Panc1 (cell line): ENCODE measurements around the gene IWS1. TPM values are rescaled to one million over a fixed set of nuclear protein-coding genes. Genes with fewer than 3 reads are reported as not detected.

Experiments
- ATAC-seq: fragments of 200-7000 bp; cut with Tn5 transposase; 2 replicates; pipeline ENCODE4 v1.9.1; 2020; ENCODE audit warnings: mild to moderate bottlenecking, moderate library complexity
- BruUV-seq: library from RNA; stranded (reverse); fragments of 400-500 nt; replicated peaks from 2 replicates; lab custom pipeline; 2021; lab: Mats Ljungman, UMichigan
- CTCF ChIA-PET: fragments of 300-600 bp; sonication (Branson Sonifier 250); formaldehyde crosslinking; loops from one replicate; lab custom pipeline; 2022; ENCODE audit warnings: antibody characterized with exemption; lab: Charles Lee
- POLR2A ChIA-PET: fragments of 300-600 bp; sonication (Branson Sonifier 250); formaldehyde crosslinking; loops from one replicate; lab custom pipeline; 2022; ENCODE audit warnings: antibody characterized with exemption; lab: Charles Lee
- DNase-seq: peaks from one replicate; pipeline ENCODE4 v3.0.0-alpha.2; 2010; ENCODE audit warnings: low read depth, low spot score
- H3K27ac ChIP-seq: 2 replicates; pipeline ENCODE4 v1.5.1; 2011; ENCODE audit warnings: mild to moderate bottlenecking, low read length, inconsistent platforms
- H3K27me3 ChIP-seq: fragments of 200-500 bp; sonication (Bioruptor generic); 2 replicates; pipeline ENCODE4 v1.6.0; 2014; ENCODE audit warnings: low read length, inconsistent platforms; ENCODE audit not compliant: control insufficient read depth, insufficient read depth
- H3K36me3 ChIP-seq: fragments of 200-500 bp; sonication (Bioruptor generic); 2 replicates; pipeline ENCODE4 v1.5.1; 2014; ENCODE audit warnings: inconsistent platforms, mild to moderate bottlenecking, low read length, moderate library complexity; ENCODE audit not compliant: control insufficient read depth, insufficient read depth
- H3K4me1 ChIP-seq: 2 replicates; pipeline ENCODE4 v1.5.1; 2011; ENCODE audit warnings: inconsistent platforms, mild to moderate bottlenecking, low read length, moderate library complexity; ENCODE audit not compliant: control insufficient read depth, insufficient read depth
- H3K4me3 ChIP-seq, 2 experiments: 2 replicates each; pipeline ENCODE4 v1.5.1; 2011 to 2012; ENCODE audit warnings: low read depth in 2 of 2, low read length in 2 of 2, mild to moderate bottlenecking in 2 of 2, inconsistent platforms in 1 of 2, moderate library complexity in 1 of 2
- H3K9me3 ChIP-seq: fragments of 200-500 bp; sonication (Bioruptor generic); 2 replicates; pipeline ENCODE4 v1.5.1; 2014; ENCODE audit warnings: low read depth, mild to moderate bottlenecking, inconsistent platforms, low read length, moderate library complexity; ENCODE audit not compliant: control insufficient read depth, insufficient read depth
- POLR2AphosphoS5 ChIP-seq: IDR thresholded peaks from 2 replicates; pipeline ENCODE4 v1.6.1; 2012; ENCODE audit warnings: mild to moderate bottlenecking, low read depth, low read length, moderate library complexity
- REST ChIP-seq, 2 experiments: IDR thresholded peaks; 2 replicates each; pipeline ENCODE4 v1.6.1; 2011 to 2012; ENCODE audit warnings: low read depth in 2 of 2, control low read depth in 1 of 2, low read length in 1 of 2, mild to moderate bottlenecking in 1 of 2, moderate library complexity in 1 of 2; ENCODE audit not compliant: insufficient read depth in 1 of 2
- SIN3A ChIP-seq: IDR thresholded peaks from 2 replicates; pipeline ENCODE4 v1.6.1; 2012; ENCODE audit warnings: low read depth, mild to moderate bottlenecking, low read length, moderate library complexity, borderline replicate concordance; ENCODE audit not compliant: insufficient read depth
- TCF7L2 ChIP-seq: IDR thresholded peaks from 2 replicates; pipeline ENCODE4 v1.6.1; 2011; ENCODE audit warnings: mild to moderate bottlenecking, low read depth, low read length, inconsistent platforms
- in situ Hi-C: cut with HindIII; loops from 2 replicates; pipeline ENCODE4 v1.10.0; 2016; ENCODE audit warnings: low sequenced_read_pairs, low pct_unique_long_range_greater_than_20kb
- intact Hi-C: fragments of 100-400 bp; cut with micrococcal nuclease; formaldehyde crosslinking; loops from one replicate; pipeline ENCODE4 v1.10.0; 2022; ENCODE audit not compliant: unreplicated experiment
- total RNA-seq: library from RNA; stranded (reverse); gene quantifications from one replicate; pipeline ENCODE4 v1.2.1, GENCODE V29; 2021; ENCODE audit not compliant: unreplicated experiment
- TF ChIP-seq, protein P1 (sequence below): fragments of 450-650 bp; IDR thresholded peaks from 2 replicates; pipeline ENCODE4 v1.5.1; 2017; ENCODE audit warnings: mild to moderate bottlenecking

Gene IWS1
- total RNA-seq, 1 experiment from 2014 or later: 48.6 TPM

DNA sequence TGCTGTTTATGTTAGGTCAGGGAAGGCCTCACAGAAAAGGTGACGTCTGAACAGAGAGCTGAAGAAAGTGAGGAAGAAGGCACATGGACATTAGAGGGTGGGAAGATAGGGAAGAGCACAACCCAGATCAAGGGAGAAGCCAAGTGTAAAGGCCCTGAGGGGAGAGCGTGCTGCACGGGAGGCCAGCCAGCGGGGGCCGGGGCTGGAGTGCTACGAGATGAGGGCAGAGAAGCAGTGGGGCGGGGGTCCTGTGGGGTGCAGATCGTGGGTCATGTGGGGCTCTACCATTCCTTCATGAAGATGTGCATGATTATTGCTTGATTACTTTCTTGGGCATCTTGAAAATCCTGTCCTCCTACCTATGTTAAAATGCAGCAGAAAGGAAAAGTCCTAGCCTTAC, 57.2 kb downstream of the IWS1 start:
- in situ Hi-C loops: no loop called here

GRCh38 chr2:127465258-127465657, 61.0 kb downstream of the IWS1 start:
- H3K27ac ChIP-seq: no peak overlapping the region
- BruUV-seq: no TSS peak
- DNase-seq: no peak
- no peaks in the 10 kb centered on the region for H3K4me1 ChIP-seq
- ChIA-PET CTCF (no interaction called here), POLR2A (no interaction called here)
- H3K27me3 ChIP-seq: no peaks in the 10 kb centered on the region
- in situ Hi-C loops: no loop called here
- no peak for TF ChIP-seq SIN3A
- H3K4me3 ChIP-seq: no peak overlapping the region
- intact Hi-C loops: no loop called here
- H3K36me3 ChIP-seq: no peaks in the 10 kb centered on the region
- ATAC-seq: no peak
- no peaks in the 10 kb centered on the region for H3K9me3 ChIP-seq

More for the DNA sequence above, 57.2 kb downstream of the IWS1 start:
- Histone ChIP-seq H3K36me3 (no peaks in the 10 kb centered on the region), H3K27ac (no peak overlapping the region), H3K9me3 (no peaks in the 10 kb centered on the region), H3K27me3 (no peaks in the 10 kb centered on the region), H3K4me3 (no peak overlapping the region), H3K4me1 (no peaks in the 10 kb centered on the region)
- ChIA-PET POLR2A (no interaction called here), CTCF (no interaction called here)
- intact Hi-C loops: no loop called here
- DNase-seq (no peak), ATAC-seq (no peak)
- BruUV-seq: no TSS peak
- TF ChIP-seq SIN3A (no peak), TCF7L2 (no peak), REST (IDR thresholded peaks at IDR 0.05; ENCODE audit: insufficient read depth in 1 of 2, low read depth in 2 of 2, low read length in 1 of 2) (no peak), POLR2AphosphoS5 (no peak)
- TF ChIP-seq, protein P1, sequence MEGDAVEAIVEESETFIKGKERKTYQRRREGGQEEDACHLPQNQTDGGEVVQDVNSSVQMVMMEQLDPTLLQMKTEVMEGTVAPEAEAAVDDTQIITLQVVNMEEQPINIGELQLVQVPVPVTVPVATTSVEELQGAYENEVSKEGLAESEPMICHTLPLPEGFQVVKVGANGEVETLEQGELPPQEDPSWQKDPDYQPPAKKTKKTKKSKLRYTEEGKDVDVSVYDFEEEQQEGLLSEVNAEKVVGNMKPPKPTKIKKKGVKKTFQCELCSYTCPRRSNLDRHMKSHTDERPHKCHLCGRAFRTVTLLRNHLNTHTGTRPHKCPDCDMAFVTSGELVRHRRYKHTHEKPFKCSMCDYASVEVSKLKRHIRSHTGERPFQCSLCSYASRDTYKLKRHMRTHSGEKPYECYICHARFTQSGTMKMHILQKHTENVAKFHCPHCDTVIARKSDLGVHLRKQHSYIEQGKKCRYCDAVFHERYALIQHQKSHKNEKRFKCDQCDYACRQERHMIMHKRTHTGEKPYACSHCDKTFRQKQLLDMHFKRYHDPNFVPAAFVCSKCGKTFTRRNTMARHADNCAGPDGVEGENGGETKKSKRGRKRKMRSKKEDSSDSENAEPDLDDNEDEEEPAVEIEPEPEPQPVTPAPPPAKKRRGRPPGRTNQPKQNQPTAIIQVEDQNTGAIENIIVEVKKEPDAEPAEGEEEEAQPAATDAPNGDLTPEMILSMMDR: no peak

GRCh38 chr2:127464470-127465257, 61.6 kb downstream of the IWS1 start:
- Histone ChIP-seq H3K9me3 (no peaks in the 10 kb centered on the region), H3K27me3 (no peaks in the 10 kb centered on the region), H3K27ac (no peak overlapping the region), H3K4me1 (no peaks in the 10 kb centered on the region), H3K36me3 (no peaks in the 10 kb centered on the region), H3K4me3 (no peak overlapping the region)
- no TSS peak for BruUV-seq
- TF ChIP-seq TCF7L2 (no peak), POLR2AphosphoS5 (no peak), SIN3A (no peak), REST (IDR thresholded peaks at IDR 0.05; ENCODE audit: insufficient read depth in 1 of 2, low read depth in 2 of 2, low read length in 1 of 2) (no peak)
- TF ChIP-seq, protein P1: no peak
- intact Hi-C loops (no loop called here), in situ Hi-C loops (no loop called here)
- ChIA-PET POLR2A (interaction anchor here (0.6 kb wide), 2 partner anchors 171 to 172 kb away, joined by 3 to 4 read pairs; partner anchors contain the start of gene ERCC3), CTCF (no interaction called here)
- ATAC-seq (no peak), DNase-seq (no peak)
